GM10266 (cell line): ENCODE results near the gene TRAPPC4.

Experiments used
- DNase-seq: peaks from one replicate; pipeline ENCODE4 v3.0.0; 2012; ENCODE audit errors: extremely low spot score
- CTCF ChIP-seq: IDR thresholded peaks from 2 replicates; pipeline ENCODE4 v1.5.1; 2012; ENCODE audit warnings: mild to moderate bottlenecking, low read depth; ENCODE audit not compliant: control insufficient read depth, insufficient read depth; ENCODE audit errors: missing control alignments

TRAPPC4 gene

DNA sequence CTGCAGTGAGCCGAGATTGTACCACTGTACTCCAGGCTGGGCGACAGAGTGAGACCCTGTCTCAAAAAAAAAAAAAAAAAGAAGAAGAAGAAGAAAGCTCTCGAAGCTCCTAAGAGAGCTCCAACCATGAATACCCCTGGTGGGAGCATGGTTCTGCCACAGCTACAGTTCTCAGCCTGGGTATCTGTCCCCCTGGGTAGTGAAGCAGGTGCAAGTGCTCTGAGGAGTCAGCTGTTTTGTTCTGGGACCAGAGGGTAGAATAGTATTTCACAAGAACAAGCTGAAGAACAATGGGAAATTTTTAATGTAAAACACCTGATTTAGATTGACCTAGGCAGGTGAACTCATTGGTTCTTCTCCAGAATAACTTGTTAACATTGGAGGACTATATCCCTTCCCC is 42.7 kb downstream of the TRAPPC4 start:
- no peak for TF ChIP-seq CTCF
- no peak for DNase-seq

DNA sequence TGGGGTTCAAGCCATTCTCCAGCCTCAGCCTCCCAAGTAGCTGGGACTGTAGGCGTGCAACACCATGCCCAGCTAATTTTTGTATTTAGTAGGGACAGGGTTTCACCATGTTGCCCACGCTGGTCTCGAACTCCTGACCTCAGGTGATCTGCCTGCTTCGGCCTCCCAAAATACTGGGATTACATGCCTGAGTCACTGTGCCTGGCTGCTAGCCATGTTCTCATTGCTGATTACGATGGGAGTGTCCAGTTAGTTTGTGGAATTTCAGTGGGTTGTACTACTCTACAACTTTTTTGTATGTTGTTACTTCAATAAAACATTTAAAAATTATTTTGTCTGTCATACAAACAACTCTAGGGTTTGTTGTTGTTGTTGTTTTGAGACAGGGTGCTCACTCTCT is 44.2 kb downstream of the TRAPPC4 start:
- no peak for DNase-seq
- TF ChIP-seq CTCF: no peak

DNA sequence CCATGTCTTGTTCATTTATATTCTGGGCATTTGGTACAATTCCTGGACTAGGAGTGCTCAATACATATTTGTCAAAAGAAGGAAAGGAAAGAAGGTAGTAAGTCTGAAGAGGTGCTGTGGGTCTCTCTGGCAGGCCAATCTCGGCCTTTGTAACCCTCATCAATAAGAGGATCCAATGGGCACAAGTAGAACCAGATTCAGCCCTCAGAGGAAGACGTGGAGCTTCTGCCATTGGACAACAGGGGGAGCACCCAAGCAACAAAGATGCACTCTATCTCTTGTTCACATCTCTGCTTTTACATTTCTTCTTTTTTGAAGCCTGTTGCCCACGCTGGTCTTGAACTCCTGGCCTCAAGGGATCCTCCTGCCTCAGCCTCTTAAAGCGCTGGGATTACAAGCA is 46.8 kb downstream of the TRAPPC4 start:
- peak; percentile 49 for DNase-seq
- peak; percentile 65 for TF ChIP-seq CTCF

DNA sequence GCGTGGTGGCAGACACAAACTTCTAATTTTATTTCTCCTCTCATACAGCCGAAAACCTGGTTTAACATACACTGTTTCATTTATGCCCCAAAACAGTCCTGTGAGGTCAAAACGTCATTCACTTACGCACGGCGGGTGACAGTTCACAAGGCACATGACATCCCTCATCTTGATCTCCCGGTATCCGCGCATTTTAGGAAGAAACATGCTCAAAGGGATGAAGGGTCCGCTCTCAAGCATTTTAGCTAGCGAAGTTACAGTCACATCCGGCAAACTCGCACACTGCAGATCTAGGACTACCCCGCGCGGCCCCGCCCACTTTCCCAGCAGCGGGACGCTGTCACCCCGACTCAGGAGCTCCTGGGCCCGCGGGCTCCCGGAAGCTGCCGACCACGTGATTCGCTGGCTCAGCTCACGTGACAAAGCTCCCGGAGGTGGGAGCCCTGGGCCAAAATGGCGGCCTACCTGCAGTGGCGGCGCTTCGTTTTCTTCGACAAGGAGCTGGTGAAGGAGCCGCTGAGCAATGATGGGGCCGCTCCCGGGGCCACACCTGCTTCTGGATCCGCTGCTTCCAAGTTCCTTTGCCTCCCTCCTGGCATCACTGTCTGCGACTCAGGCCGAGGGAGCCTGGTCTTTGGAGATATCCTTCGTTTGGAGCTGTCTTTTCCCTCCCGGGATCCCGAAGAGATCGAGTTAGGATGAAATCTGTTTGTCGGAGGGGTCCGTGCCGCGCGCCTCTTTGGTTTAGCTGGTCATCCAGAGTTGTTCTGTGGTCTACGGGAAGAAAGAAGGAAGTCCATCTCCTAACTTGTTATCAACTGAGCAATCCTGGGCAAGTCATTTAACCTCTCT is 49.0 kb downstream of the TRAPPC4 start, which contains the start of gene VPS11:
Gene VPS11, plus strand, starts transcription at position 448 of the 852 bp plus-strand sequence. Its CDS starts 6 bp downstream, at position 454.
- peak; percentile 97 for DNase-seq
- TF ChIP-seq CTCF: no peak
